ENCODE measurements around the gene FLACC1. TPM values are rescaled to one million over a fixed set of nuclear protein-coding genes. Genes with fewer than 3 reads are reported as not detected.

Gene FLACC1
- total and polyA plus RNA-seq, 2 of the 8 experiments (the other 6 are each of a cell fraction or from before 2014, with no cell fraction given), result 0.58 TPM; not detected in 1

DNA sequence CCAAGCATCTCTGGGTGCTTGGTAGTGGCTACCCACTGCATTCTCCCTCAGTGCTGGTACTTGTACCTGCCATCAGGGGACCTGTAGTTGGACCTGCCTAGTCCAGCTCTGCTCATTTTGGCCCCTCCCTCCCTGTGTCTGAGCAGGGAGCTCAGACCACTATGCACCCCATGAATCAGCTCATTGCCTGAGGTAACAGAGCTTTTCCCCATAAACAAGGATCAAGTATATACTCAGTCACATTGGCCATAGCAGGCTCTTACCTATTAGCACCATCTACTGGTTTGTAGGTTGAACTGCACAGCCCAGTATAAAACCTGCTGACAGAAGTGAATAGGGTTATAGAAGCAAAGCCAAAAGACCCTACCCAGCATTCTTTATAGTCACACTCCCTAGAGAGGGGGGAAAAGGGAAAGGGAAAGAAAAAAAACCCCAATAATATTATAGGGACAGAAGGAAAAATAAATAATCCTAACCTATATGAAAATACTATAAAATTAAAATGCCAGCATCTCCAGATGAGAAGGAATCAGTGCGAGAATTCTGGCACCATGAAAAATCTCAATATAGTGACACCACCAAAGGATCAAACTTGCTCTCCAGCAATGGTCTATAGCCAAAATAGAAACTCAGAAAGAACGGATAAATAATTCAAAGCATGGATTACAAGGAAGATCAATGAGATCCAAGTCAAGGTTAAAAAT lies 6.9 kb upstream of the FLACC1 start:
- Histone ChIP-seq H2BK120ac (replicated peaks; ENCODE audit: low read depth, low read length) (no peak overlapping the region), H2BK20ac (ENCODE audit: low read length) (no peak overlapping the region), H3K27me3 (replicated peaks in 1 of 4; ENCODE audit: control insufficient read depth in 3 of 4, extremely low read depth in 1 of 4, insufficient read depth in 3 of 4, low read length in 3 of 4) (no peaks in the 10 kb centered on the region), H3K14ac (ENCODE audit: insufficient read length) (no peak overlapping the region), H2AFZ (ENCODE audit: low read length) (no peak overlapping the region), H3K56ac (replicated peaks; ENCODE audit: insufficient read length, low read depth, low read length) (no peak overlapping the region), H4K5ac (ENCODE audit: insufficient read length, low read depth, low read length) (no peak overlapping the region), H2BK5ac (ENCODE audit: low read depth, low read length) (no peak overlapping the region), H4K20me1 (replicated peaks in 1 of 2; ENCODE audit: control insufficient read depth in 1 of 2, insufficient read depth in 2 of 2, low read length in 2 of 2) (no peaks in the 10 kb centered on the region), H3K4me1 (replicated peaks in 1 of 4; ENCODE audit: control insufficient read depth in 3 of 4, insufficient read depth in 4 of 4, low read length in 3 of 4) (no peaks in the 10 kb centered on the region), H3K4me2 (ENCODE audit: insufficient read depth in 1 of 2, low read depth in 2 of 2, low read length in 2 of 2) (no peak overlapping the region), H3K23me2 (ENCODE audit: low read depth, low read length) (no peaks in the 10 kb centered on the region), H2BK12ac (ENCODE audit: low read depth, low read length) (no peak overlapping the region), H4K8ac (ENCODE audit: extremely low read depth, insufficient read depth, low read length) (0 out of 2 replicates have a peak overlapping the region, but pooled peaks have one; percentile 83), H4K91ac (replicated peaks; ENCODE audit: insufficient read length, low read length) (no peak overlapping the region), H3K4me3 (ENCODE audit: extremely low read depth in 1 of 4, insufficient read depth in 2 of 4, low read depth in 3 of 4, low read length in 4 of 4) (no peak overlapping the region), H3K27ac (ENCODE audit: low read depth, low read length) (no peak overlapping the region), H3K4ac (replicated peaks; ENCODE audit: insufficient read length, low read depth, low read length) (no peak overlapping the region), H3K79me2 (ENCODE audit: control insufficient read depth in 1 of 2, insufficient read depth in 2 of 2, low read length in 2 of 2) (no peaks in the 10 kb centered on the region), H3K36me3 (ENCODE audit: control insufficient read depth in 2 of 4, insufficient read depth in 4 of 4, low read length in 3 of 4) (peaks cover 0 to 4% (median 0%) of the 10 kb centered on the region in 4 experiments; a peak in 1 of 8 replicates), H3K23ac (ENCODE audit: insufficient read length) (no peak overlapping the region), H3K9ac (replicated peaks in 1 of 4; ENCODE audit: extremely low read depth in 1 of 4, low read depth in 3 of 4, low read length in 3 of 4) (no peak overlapping the region), H2AK5ac (ENCODE audit: low read depth, low read length) (no peak overlapping the region), H3K18ac (ENCODE audit: extremely low read depth, low read length) (no peak overlapping the region), H2BK15ac (ENCODE audit: low read length) (no peak overlapping the region), H3K9me3 (ENCODE audit: insufficient read depth in 2 of 2, low read depth in 1 of 2, low read length in 1 of 2) (peaks cover 10 to 13% of the 10 kb centered on the region in 2 experiments), H3K79me1 (ENCODE audit: low read depth, low read length) (no peaks in the 10 kb centered on the region)
- DNase-seq (ENCODE audit: low read depth in 1 of 2, low spot score in 2 of 2) (no peak), FAIRE-seq (peak; percentile 86)
- WGBS, 2 experiments (ENCODE audit: extremely low coverage in 1 of 2, insufficient coverage in 1 of 2, insufficient read length in 1 of 2, insufficient replicate concordance in 2 of 2, low coverage in 1 of 2, low lambda C conversion rate in 2 of 2, missing lambda C conversion rate in 1 of 2), result 86% methylated on average over 2 of the region's 2 CpGs; no CpG with 5 or more reads in 1 of the 2 experiments
- CTCF ChIA-PET (ENCODE audit: partially characterized antibody), result interaction anchor here (0.6 to 6.1 kb wide), 38 partner anchors 7 to 777 kb away, joined by 3 to 59 read pairs (median 4); partner anchors contain the start of genes CASP10 and CASP8
- POLR2A ChIA-PET (ENCODE audit: partially characterized antibody), result no interaction called here
- TF ChIP-seq RAD21 (IDR thresholded peaks at IDR 0.05 in 1 of 2, conservative IDR thresholded peaks at IDR 0.05 in 1 of 2; ENCODE audit: low read depth in 2 of 2, low read length in 2 of 2) (peak; percentile 88 to 92), POLR2A (IDR thresholded peaks at IDR 0.05; ENCODE audit: control extremely low read depth in 1 of 2, low read depth in 2 of 2, low read length in 2 of 2) (no peak), MAFK (IDR thresholded peaks at IDR 0.05; ENCODE audit: low read depth, low read length) (peak; percentile 26; the same call in 1 of the 2 replicates)
- TF ChIP-seq, protein P1, sequence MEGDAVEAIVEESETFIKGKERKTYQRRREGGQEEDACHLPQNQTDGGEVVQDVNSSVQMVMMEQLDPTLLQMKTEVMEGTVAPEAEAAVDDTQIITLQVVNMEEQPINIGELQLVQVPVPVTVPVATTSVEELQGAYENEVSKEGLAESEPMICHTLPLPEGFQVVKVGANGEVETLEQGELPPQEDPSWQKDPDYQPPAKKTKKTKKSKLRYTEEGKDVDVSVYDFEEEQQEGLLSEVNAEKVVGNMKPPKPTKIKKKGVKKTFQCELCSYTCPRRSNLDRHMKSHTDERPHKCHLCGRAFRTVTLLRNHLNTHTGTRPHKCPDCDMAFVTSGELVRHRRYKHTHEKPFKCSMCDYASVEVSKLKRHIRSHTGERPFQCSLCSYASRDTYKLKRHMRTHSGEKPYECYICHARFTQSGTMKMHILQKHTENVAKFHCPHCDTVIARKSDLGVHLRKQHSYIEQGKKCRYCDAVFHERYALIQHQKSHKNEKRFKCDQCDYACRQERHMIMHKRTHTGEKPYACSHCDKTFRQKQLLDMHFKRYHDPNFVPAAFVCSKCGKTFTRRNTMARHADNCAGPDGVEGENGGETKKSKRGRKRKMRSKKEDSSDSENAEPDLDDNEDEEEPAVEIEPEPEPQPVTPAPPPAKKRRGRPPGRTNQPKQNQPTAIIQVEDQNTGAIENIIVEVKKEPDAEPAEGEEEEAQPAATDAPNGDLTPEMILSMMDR (IDR thresholded peaks at IDR 0.05; ENCODE audit: control extremely low read depth in 1 of 3, insufficient read depth in 1 of 3, low read depth in 1 of 3, low read length in 3 of 3), result peak in 2 of 3 experiments; percentile 81 to 85; a peak in 3 of 4 replicates

All from H1 (cell line).